Stimulated activated CD8-positive, alpha-beta memory T cell treated with anti-CD3 and anti-CD28 coated beads, Interleukin-4, amount 100 ng/mL, for 4 hours (primary cell): Measurements from ENCODE around the gene PALD1.

Source experiments
- DNase-seq, 2 donors: peaks; one replicate each; pipeline ENCODE4 v3.0.0-alpha.2; 2020; ENCODE audit warnings: low read depth in 2 of 2, low spot score in 1 of 2

Gene PALD1

DNA sequence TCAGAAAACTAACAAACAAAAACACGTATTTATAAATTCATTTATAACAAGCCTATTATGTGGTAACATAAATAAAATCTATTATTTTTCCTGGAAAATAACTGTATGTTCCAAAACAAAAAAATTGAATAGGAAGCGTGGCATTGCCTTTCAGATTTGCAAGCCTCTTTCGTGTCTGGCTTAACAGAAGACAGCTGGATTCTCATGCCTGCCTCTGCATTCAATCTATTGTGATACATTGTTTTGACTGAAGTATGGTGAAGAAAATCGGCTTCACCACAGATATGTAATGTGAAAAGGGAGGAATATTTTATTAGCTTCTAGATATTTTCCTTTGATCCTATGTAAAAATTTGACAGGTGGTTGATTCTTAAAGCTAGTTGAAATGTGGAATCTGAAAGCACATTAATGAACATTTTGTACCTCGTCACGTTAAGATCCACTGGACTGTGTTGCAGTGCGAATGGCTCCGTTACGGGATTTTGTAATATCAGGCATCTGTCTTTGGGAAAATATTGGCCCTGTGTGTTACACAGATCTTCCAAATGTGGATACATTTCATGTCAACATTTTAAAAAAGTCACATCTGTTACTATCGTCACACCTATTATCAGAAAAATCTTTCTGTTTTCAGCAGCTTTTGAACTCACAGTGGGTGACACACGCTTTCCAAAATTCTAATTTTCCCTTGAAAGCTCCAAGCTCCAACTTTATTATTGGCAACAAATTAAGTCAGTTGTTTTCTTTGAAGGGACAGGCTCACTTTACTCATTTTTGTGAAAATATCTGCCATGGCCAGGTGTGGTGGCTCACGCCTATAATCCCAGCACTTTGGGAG, 26.2 kb downstream of the PALD1 start:
- DNase-seq, result no peak

DNA sequence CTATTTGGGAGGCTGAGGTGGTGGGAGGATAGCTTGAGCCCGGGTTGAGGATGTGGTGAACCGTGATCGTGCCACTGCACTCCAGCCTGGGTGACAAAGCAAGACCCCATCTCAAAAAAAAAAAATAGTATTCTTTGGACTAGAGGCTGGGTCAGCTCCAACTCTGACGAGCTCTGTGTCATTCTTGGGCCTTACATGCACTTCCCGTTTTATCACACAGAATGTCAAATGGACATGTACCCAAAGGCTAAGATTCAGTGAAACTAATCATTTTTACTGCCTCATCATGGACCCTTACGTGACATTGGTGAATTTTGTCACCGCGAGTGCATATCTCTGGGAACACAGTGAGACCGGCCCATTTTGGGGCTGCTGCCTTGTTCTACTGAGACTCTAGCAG, 27.3 kb downstream of the PALD1 start:
- no peak for DNase-seq

DNA sequence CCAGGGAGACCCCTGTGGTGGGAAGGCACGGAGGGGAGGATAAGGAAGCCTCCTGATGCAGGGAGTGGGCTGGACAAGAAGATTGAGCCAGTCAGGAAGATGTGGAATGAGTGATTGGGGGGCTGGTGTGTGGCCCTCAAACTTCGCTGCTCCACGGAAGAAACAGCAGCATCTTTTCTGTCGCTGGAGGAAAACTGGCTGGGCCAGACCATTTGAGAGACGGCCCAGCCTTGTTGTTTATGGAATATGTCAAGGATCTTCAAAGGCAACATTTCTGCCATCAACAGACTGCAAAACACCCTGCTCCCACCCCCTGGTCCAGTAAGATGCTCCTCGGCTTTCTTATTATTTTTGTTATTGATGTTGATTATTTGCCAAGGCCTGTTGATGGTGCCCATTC, 29.4 kb downstream of the PALD1 start:
- no peak for DNase-seq

DNA sequence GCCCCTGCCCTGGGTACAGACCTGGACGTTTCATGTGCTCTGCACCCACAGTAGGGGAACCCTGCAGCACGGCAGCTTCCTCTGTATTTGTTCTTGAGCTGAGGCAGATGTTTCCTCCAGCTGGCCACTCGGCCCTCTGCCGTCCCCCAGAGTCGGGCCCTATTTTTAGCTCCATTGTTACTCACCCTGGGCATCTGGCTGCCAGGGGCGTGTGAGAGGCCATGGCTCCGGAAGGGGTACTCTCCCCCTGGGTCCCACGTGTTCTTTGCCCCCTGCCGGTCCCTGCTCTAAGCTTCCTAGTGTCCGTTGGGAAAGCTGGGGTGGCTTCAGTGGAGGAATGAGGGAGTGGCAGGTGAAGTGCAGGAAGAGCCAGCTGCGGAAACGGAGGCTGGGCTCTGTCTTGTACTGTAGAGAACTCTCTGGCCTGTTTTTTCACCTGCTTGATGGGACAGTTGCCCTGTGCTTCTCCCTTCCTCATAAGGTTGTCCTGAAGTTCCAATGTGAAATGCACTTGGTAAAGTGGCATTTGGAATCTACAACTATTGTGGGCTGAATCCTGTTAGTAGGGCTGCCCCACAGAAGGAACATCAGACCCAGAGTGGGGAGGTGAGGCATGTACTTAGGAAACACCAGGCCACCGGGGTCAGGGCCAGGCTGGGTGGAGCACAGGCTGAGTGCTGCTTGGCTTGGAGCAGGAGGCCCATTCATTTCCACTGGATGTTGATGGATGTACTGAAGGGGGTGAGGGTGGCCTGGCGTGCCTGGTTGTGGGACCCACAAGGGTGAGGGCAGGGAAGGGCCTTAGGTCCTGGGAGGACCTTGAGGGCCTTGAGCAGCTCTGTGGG, 30.6 kb downstream of the PALD1 start:
- no peak for DNase-seq

DNA sequence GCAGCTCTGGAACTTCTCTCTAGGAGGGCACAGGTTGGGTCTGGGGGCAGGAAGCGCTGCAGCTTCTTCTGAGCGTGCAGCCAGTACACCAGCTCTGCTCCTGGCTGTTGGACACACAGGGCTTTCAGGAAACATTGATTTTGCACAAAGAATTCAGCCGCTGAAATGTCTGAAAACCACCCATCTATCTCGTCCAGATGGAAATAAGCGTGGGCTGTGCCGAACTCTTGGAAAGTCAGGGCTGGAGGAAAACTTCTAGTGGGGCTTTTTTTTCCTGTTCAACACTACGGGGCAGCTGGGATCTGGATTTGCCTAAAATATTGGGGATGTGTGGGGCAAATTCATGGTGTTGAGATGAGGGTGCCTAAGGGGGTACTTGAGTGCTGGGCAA, 31.2 kb downstream of the PALD1 start:
- no peak for DNase-seq

DNA sequence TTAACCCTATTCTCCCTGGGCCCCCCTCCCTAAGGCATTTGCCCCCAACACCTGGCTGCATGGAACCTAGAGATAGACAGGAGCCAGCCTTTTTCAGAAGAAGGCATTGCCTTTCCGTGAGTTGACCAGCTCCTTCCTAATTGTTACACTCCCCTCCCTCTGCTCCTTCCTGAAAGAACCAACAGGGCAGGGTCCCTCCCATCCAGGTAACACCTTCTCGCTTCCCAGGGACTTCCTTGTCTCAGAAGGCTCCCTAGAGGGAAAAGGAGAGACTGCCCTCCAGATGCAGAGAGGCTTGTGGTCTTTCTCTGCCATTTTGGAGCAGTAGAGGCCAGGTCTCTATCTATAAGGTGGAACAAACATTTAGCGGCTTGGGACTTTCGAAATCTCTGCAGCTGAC, 31.9 kb downstream of the PALD1 start:
- DNase-seq, result no peak

DNA sequence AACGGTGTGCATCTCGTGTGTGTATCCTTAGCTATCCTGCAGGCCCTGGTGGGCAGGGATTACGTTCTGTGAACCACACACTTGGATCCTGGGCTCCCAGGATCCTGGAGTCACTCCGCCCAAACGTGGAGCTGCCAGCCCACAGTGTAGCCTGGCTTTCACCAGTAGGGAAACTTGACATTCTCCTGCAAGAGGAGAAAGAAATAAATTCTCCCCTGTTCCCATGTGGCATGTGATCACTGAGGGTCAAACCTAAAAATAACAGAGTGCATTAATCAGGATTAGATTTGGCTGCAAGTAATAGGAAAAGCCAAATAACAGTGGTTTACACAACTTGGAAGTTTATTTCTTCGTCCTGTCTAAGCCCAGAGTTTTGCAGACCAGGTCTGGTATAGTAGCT, 32.3 kb downstream of the PALD1 start:
- DNase-seq, result no peak

DNA sequence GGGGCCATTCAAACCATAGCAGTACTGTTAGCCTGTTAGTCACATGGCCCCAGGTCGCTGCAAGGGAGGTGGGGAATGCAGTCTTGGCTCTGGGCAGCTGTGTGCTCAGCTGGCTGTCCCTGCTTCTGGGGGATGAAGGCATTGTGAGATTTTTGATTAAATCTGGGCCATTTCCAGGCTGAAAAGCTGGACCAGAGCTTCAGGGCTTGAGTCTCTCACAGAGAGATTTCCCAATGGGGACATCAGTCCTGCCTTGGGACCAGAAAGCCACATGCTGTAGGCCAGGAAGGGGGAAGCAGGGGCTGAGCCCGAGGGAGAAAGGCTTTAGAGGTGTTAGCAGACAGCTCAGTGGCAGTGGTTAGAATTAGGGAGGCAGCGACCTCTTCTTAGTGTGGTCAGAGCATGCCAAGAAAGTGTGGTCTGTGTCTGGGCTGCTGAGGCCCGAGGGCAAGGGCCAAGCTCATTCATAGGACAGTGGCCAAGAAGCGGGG, 33.6 kb downstream of the PALD1 start:
- no peak for DNase-seq

DNA sequence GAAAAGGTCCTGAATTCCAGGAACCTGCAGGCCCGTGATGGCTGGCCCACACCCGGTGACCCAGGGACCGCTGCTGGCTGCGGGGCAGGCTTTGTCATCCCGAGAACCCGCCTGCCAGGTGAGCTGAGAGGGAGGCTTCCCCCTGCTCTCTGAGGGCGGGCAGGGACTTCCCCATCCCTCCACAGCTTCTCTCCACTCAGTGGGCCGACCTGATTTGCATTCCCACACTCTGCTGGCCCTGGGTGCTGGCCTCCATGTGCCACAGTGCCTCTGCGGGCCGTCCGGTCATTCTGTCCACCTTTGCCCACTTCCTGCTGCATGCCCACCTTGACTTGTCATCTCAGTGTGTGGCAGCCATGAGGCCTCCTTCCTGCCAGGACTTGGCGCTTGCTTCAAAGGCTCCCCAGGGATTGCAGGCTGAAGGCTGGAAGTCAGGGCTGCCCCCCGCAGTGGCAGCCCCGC, 35.3 kb downstream of the PALD1 start:
- DNase-seq, result no peak

DNA sequence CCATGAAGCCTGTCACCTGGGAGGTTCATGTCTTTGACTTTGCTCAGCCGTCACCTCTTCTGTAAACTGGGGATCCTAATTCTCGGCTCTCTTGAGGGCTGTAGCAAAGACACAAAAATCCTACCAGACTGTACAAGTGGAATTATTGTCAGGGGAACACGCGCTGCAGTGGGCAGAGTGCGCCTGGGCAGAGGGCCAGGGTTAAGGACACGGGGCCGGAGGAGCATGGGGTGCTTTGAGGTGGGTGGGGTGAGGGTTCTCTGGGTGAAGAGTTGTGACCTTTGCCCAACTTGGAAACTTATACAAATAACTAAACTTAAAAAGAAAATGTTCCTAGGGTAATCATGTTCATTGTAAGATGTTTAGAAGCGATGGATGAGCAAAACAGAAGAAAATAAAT, 36.0 kb downstream of the PALD1 start:
- no peak for DNase-seq

DNA sequence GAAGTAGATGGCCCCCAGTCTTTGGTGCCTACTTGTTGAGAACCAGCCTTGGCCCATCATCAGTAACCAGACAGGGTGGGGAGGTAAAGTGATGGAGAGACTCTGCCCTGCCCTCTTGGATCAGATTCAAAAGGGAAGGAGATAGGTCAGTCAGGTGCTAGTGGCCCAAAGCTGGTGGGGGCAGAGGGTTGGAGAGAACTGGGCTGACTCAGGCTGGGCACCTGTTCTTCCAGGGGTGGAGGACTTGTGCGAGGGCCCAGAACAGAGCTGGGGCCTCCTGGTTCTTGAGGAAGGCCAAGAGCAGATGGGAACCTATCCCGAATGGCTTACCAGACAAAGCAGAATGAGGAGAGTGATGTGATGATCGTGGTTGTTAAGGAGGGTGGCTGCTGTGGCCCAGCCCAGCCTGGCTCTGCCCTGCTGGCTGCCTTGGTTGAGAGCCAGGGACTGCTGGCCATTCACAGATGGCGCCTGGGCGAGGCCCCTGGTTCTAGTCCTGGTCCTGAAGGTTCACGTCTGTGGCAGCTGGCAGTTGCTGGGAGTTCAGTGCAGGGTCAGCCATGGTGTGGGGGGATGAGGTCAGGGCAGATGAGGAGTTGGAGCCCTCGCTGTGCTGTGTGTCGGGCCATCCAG, 36.6 kb downstream of the PALD1 start:
- no peak for DNase-seq

DNA sequence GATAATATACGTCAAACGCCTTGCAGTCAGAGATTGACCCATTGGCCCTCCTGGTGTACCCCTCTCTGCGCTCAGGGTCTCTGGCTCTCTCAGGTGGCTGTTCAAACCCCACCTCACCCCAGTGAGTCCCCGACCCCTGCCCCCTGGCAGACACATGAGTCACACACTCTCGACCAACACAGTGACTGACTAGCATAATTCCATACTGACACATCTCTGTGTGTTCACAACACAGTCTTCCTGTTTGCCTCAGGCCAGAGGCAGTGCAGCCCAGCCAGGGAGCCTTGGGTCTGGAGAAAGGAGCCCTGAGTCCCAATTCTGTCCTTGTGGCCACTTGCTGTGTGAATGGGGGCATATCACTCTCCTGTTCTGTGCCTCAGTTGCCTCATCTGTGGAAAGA, 40.1 kb downstream of the PALD1 start:
- DNase-seq, result no peak

DNA sequence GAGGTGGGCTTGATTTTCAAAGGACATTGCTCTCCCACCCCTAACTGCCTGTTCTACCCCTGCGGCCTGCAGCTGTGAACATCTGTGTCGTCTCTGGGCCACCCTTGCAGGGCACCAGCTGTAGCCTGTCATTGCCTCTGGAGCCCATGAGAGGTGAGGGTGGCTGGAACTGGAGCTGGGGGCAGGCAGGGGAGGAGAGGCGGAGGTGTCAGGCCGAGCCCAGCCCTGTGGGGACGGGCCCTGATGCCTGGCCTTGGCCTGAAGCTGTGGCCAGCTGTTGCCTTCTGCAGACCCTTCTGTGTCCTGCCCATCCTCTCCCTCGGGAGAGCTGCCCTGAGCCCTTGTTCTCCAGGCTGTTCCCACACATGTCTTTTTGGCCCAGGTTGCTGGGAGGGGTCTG, 44.5 kb downstream of the PALD1 start:
- no peak for DNase-seq

DNA sequence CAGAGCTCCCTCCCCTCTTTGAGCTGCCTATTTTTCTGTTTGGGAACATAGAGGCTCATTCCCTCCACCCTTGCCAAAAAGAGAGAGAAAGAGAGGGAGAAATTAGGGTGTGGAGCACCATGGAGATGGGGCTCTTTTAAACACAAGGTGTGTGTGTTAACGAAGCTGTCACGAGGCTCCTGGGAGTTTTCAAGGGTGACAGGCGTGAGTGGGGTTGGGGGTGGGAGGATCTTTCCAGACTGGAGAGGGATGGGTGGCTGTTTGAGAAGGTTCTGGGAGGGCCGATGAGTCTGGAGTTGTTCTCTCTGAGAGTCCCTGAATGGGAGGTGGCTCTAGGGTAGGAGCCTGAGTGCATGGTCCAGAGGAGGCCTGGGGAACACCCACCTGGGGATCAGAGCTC, 45.0 kb downstream of the PALD1 start:
- no peak for DNase-seq

DNA sequence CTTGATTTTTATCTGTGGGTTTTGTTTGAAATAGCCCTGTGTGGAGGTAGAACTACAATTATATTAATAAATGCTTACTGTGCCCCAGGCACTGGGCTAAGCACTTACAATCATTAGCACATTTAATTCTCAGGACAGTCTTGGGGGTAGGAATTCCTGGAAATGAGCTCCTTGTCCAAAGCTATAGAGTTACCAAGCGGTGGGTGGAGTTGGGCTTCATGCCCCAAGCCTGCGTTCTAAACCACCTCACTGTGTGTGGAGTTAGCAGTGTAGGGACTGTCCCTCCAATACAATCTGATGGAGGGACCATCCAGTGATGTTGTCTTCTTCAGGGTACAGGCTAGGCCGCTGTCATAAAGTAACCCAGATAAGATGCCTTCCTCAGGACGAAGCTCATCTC, 49.7 kb downstream of the PALD1 start:
- no peak for DNase-seq

DNA sequence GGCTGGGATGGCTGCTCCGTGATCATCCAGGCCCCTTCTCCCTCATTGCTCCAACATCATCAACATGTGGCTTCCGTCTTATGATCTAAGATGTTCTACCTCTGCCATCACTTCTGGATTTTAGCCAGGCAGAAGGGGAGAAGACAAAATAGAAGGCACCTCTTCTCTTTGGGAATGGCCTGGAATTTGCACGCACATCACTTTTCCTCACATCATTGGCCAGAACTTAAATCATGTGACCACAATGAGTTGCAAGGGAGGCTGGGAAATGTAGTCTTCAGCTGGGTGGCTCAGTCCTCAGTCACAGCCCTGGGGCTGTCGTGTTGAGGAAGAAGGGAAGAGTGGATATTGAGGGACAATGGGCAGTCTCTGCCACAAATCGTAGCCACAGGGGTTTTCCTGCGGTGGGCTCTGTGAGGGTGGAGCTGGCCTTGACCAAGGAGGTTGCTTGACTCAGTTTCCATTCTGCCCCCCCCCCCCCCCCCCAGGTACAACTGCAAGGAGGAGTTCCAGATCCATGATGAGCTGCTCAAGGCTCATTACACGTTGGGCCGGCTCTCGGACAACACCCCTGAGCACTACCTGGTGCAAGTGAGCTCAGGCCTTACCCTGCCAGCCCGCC, 50.3 kb downstream of the PALD1 start:
- no peak for DNase-seq

DNA sequence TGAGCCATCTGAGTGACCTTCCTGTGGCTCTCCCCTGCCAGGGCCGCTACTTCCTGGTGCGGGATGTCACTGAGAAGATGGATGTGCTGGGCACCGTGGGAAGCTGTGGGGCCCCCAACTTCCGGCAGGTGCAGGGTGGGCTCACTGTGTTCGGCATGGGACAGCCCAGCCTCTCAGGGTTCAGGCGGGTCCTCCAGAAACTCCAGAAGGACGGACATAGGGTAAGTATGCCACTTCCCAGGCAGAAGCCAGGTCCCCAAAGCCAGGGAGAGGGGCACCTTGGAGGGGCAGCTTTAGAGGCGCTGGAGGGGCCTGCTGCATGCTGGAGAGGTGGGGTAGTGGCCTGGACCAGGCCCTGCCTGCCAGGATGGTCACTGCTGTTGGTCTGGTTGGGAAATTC, 51.3 kb downstream of the PALD1 start:
- no peak for DNase-seq

DNA sequence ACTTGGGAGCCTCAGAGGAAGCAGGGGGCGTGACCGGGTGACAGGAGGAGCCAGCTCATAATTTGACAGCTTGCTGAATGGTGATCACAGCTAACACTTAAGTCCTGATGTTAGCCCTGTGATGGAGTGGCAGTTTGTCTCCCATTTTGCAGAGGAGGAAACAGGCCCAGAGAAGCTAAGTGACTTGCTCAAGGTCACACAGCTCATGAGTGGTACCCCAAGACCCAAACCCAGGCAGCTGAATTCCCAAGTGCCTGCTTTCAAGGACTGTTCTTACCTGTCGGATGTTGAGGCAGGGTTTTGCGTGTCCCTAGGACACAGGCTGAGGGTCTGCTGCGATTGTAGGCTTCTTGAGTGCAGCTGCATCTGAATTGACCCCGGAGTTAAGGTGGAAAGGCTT, 51.7 kb downstream of the PALD1 start:
- no peak for DNase-seq

DNA sequence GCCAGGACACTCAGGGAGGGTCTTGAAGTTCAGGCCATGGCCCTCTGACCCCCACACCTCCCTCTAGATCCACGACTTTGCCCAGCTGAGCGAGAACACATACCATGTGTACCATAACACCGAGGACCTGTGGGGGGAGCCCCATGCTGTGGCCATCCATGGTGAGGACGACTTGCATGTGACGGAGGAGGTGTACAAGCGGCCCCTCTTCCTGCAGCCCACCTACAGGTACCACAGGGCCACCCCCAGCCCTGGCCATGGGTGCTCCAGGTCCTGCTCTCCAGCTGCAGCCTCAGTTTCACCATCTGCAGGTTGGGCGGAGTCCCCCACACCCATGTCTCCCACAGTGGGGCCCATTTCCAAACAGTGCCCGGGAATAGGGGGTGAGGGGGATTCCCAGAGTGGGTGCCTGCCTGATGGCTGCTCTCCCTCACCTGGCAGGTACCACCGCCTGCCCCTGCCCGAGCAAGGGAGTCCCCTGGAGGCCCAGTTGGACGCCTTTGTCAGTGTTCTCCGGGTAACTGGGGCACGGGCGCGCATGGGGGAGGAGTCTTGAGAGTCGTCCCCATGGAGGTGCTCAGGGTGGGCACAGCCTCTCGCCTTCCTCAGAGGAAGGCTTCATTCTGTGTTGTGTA, 54.1 kb downstream of the PALD1 start:
- DNase-seq, result no peak

DNA sequence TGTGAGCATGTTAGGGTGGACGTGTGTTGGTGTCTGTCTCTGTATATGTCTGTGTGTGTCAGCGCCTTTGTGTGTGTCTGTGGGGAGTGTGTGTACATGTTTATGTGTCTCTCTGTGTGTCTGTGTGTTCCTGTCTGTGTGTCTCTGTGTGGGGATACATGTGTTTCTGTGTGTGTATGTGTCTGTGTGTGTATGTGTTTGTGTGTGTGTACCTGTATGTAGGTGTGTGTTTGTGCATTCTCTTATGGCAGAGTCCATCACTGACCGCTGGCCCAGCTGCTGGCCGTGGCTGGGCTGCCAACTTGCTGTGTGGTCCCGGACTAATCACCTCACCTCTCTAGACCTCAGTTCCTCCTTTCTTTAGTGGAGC, 54.6 kb downstream of the PALD1 start:
- no peak for DNase-seq

DNA sequence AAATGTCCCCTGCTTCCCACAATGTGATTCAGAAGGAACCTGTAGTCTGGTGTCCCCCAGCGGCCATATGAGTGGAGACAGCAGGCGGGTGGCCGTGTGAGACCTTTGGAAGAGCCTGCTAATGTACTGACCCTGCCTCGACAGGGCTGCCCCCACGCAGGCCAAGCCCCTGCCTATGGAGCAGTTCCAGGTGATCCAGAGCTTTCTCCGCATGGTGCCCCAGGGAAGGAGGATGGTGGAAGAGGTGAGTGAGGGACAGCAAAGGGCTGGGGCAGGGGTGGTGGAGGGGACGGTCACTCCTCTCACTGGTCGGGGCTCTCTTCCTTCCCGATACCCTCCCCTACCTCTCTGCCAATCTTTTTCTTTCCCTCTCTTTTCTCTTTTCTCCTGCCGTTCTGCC, 55.7 kb downstream of the PALD1 start:
- no peak for DNase-seq
